Spleen (tissue), 7 donors: ENCODE data around the gene RABAC1.

Experiments
- CTCF ChIP-seq, 11 experiments: fragments of 200-600 bp in 7 of 11; fragments of 450-650 bp in 4 of 11; sonication (generic) in 4 of 11; IDR thresholded peaks in 8 of 11; conservative IDR thresholded peaks in 3 of 11; 1 replicate in 7 of 11; 2 replicates in 4 of 11; pipeline versions ENCODE4 v1.4.0 to v1.8.0; 2016 to 2021; ENCODE audit warnings: antibody characterized with exemption in 11 of 11, inconsistent platforms in 4 of 11, mild to moderate bottlenecking in 1 of 11
- POLR2AphosphoS5 ChIP-seq, 3 donors: sonication (generic); formaldehyde crosslinking; IDR thresholded peaks; one replicate each; pipeline ENCODE4 v1.5.1; 2017; ENCODE audit warnings: antibody characterized with exemption in 3 of 3
- donor health status: DM: no; HTN: no; CAD: no; lungs with moderate emphysema.
- donor health status: DM: no; HTN: no; CAD: no.
- donor health status: DM: no; HTN: no; CAD: no.

- TF ChIP-seq CTCF (IDR thresholded peaks at IDR 0.05 in 8 of 11, conservative IDR thresholded peaks at IDR 0.05 in 3 of 11) (no peak), POLR2AphosphoS5 (IDR thresholded peaks at IDR 0.05) (no peak)
These were observed 28.2 kb upstream of the RABAC1 start for GRCh38 chr19:41987141-41987860.
